ENCODE measurements around the gene ZBTB24. TPM values are rescaled to one million over a fixed set of nuclear protein-coding genes. Genes with fewer than 3 reads are reported as not detected.
A peak's percentile ranks its signal among the peaks of the same experiment; 100 is the strongest.

The ZBTB24 gene
- total and polyA plus RNA-seq, 2 donors from 2014 or later, result 3.1 to 12.0 TPM

- Histone ChIP-seq H3K9ac (ENCODE audit: low read length in 3 of 3) (no peak overlapping the region), H3K27ac (ENCODE audit: low read depth in 2 of 2, low read length in 2 of 2) (no peak overlapping the region), H3K4me1 (ENCODE audit: control insufficient read depth in 2 of 3, insufficient read depth in 2 of 3, low read depth in 1 of 3, low read length in 3 of 3) (peaks cover 0 to 2% (median 0%) of the 10 kb centered on the region in 3 donors), H3K27me3 (ENCODE audit: control insufficient read depth, insufficient read depth, low read length) (no peaks in the 10 kb centered on the region), H3K4me3 (ENCODE audit: low read length in 3 of 3) (no peak overlapping the region), H3K9me3 (ENCODE audit: control insufficient read depth in 2 of 3, insufficient read depth in 1 of 3, low read length in 3 of 3) (no peaks in the 10 kb centered on the region), H3K36me3 (ENCODE audit: control insufficient read depth in 2 of 3, insufficient read depth in 3 of 3, low read length in 3 of 3) (no peaks in the 10 kb centered on the region)
- FAIRE-seq (no peak), DNase-seq (no peak)
- intact Hi-C loops (cut with DNase I), result no loop called here
- no peak for TF ChIP-seq CTCF (IDR thresholded peaks at IDR 0.05; ENCODE audit: borderline replicate concordance, extremely low read depth, insufficient read depth)
These were observed 23.8 kb upstream of the ZBTB24 start for GRCh38 chr6:109506841-109507240.

GRCh38 chr6:109506314-109506713 is 23.3 kb upstream of the ZBTB24 start:
- no peak for TF ChIP-seq CTCF (IDR thresholded peaks at IDR 0.05; ENCODE audit: borderline replicate concordance, extremely low read depth, insufficient read depth)
- no peak for FAIRE-seq

GRCh38 chr6:109503327-109504224 is 20.6 kb upstream of the ZBTB24 start:
- intact Hi-C loops (cut with DNase I), result no loop called here
- H3K4me1 ChIP-seq (ENCODE audit: control insufficient read depth in 2 of 3, insufficient read depth in 2 of 3, low read depth in 1 of 3, low read length in 3 of 3), result peaks cover under 1 to 2% (median 2%) of the 10 kb centered on the region in 3 donors
- FAIRE-seq (no peak), DNase-seq (peak in 4 of 5 donors; percentile 37 to 56 (median 44))
- no peaks in the 10 kb centered on the region for H3K36me3 ChIP-seq (ENCODE audit: control insufficient read depth in 2 of 3, insufficient read depth in 3 of 3, low read length in 3 of 3)
- no peak overlapping the region for H3K27ac ChIP-seq (ENCODE audit: low read depth in 2 of 2, low read length in 2 of 2)
- H3K4me3 ChIP-seq (ENCODE audit: low read length in 3 of 3), result no peak overlapping the region
- H3K9me3 ChIP-seq (ENCODE audit: control insufficient read depth in 2 of 3, insufficient read depth in 1 of 3, low read length in 3 of 3), result no peaks in the 10 kb centered on the region
- no peaks in the 10 kb centered on the region for H3K27me3 ChIP-seq (ENCODE audit: control insufficient read depth, insufficient read depth, low read length)
- no peak for TF ChIP-seq CTCF (IDR thresholded peaks at IDR 0.05; ENCODE audit: borderline replicate concordance, extremely low read depth, insufficient read depth)
- no peak overlapping the region for H3K9ac ChIP-seq (ENCODE audit: low read length in 3 of 3)

More at GRCh38 chr6:109506314-109506713, 23.3 kb upstream of the ZBTB24 start:
- intact Hi-C loops (cut with DNase I), result no loop called here
- Histone ChIP-seq H3K9ac (ENCODE audit: low read length in 3 of 3) (no peak overlapping the region), H3K27me3 (ENCODE audit: control insufficient read depth, insufficient read depth, low read length) (no peaks in the 10 kb centered on the region), H3K36me3 (ENCODE audit: control insufficient read depth in 2 of 3, insufficient read depth in 3 of 3, low read length in 3 of 3) (no peaks in the 10 kb centered on the region), H3K9me3 (ENCODE audit: control insufficient read depth in 2 of 3, insufficient read depth in 1 of 3, low read length in 3 of 3) (no peaks in the 10 kb centered on the region), H3K4me1 (ENCODE audit: control insufficient read depth in 2 of 3, insufficient read depth in 2 of 3, low read depth in 1 of 3, low read length in 3 of 3) (peaks cover 0 to 2% (median 0%) of the 10 kb centered on the region in 3 donors), H3K4me3 (ENCODE audit: low read length in 3 of 3) (no peak overlapping the region), H3K27ac (ENCODE audit: low read depth in 2 of 2, low read length in 2 of 2) (no peak overlapping the region)
- DNase-seq, result no peak
